Prostate gland (tissue), 2 donors: Measurements from ENCODE around the gene ZNF423. TPM values are rescaled to one million over a fixed set of nuclear protein-coding genes. Genes with fewer than 3 reads are reported as not detected.

Source experiments
- DNase-seq: peaks from one replicate; pipeline ENCODE4 v3.0.0-alpha.2; 2019; ENCODE audit warnings: low spot score
- H3K27ac ChIP-seq, 2 donors: fragments of 200-600 bp; sonication (generic); 2 replicates each; pipeline ENCODE4 v1.5.1; 2017 to 2019
- H3K27me3 ChIP-seq: fragments of 200-600 bp; sonication (generic); replicated peaks from 2 replicates; pipeline ENCODE4 v1.5.1; 2019; ENCODE audit not compliant: insufficient read depth
- H3K36me3 ChIP-seq, 2 donors: fragments of 200-600 bp; sonication (generic); 1 replicate in 1 of 2; 2 replicates in 1 of 2; pipeline versions ENCODE4 v1.5.1 to v1.8.1; 2017 to 2019
- H3K4me1 ChIP-seq: fragments of 200-600 bp; sonication (generic); replicated peaks from 2 replicates; pipeline ENCODE4 v1.5.1; 2019
- H3K4me3 ChIP-seq, 2 donors: fragments of 200-600 bp; sonication (generic); 2 replicates each; pipeline ENCODE4 v1.5.1; 2017 to 2019
- H3K9me3 ChIP-seq: fragments of 200-600 bp; sonication (generic); 2 replicates; pipeline ENCODE4 v1.5.1; 2017
- POLR2A ChIP-seq: fragments of 450-650 bp; IDR thresholded peaks from one replicate; pipeline ENCODE4 v1.6.1; 2016; ENCODE audit warnings: antibody characterized with exemption, mild to moderate bottlenecking
- POLR2AphosphoS5 ChIP-seq: sonication (generic); formaldehyde crosslinking; IDR thresholded peaks from one replicate; pipeline ENCODE4 v1.6.1; 2017; ENCODE audit warnings: antibody characterized with exemption
- WGBS: methylation state at CpG from one replicate; pipeline ENCODE4 v1.1.5; 2018; 5-methylcytosine and 5-hydroxymethylcytosine counted together
- intact Hi-C: fragments of 100-400 bp; cut with DNase I; formaldehyde crosslinking; loops from one replicate; pipeline ENCODE4 v1.14.2; 2022
- total RNA-seq, 2 donors: library from RNA; depleted of rRNA; stranded (reverse); fragments of >200 nt; gene quantifications; one replicate each; pipeline ENCODE4 v1.1.0, GENCODE V29; 2016
- TF ChIP-seq, protein P1 (sequence below), 4 experiments: fragments of 200-600 bp in 2 of 4; fragments of 450-650 bp in 2 of 4; sonication (generic) in 2 of 4; IDR thresholded peaks; 1 replicate in 3 of 4; 2 replicates in 1 of 4; pipeline ENCODE4 v1.5.1; 2016 to 2019; ENCODE audit warnings: antibody characterized with exemption in 4 of 4, mild to moderate bottlenecking in 2 of 4, moderate library complexity in 2 of 4

ZNF423 gene
- total RNA-seq, 2 donors from 2014 or later = 6.1 to 22.7 TPM

DNA sequence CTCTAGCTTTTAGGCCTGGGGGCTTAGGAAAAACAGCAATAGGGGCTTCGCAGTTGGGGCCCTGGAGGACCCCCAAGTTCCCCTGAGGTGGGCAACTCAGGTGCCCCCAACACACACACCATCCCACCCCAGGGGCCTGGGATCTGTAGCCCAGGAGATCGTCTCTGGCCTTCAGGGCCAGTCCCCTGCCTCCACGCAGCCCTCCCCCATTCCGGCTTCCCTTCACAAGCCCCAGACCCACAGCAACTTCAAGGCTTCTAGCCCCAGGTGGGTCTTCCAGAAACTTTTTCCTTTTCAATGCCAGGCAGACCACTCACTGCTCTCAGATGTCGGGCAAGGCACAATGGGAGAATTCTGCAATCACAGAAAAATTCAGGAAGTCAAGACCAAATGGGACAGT is 402.9 kb downstream of the ZNF423 start:
- H3K36me3 ChIP-seq = no peaks in the 10 kb centered on the region
- no peak overlapping the region for H3K4me3 ChIP-seq
- TF ChIP-seq POLR2AphosphoS5 (no peak), POLR2A (no peak)
- TF ChIP-seq, protein P1, sequence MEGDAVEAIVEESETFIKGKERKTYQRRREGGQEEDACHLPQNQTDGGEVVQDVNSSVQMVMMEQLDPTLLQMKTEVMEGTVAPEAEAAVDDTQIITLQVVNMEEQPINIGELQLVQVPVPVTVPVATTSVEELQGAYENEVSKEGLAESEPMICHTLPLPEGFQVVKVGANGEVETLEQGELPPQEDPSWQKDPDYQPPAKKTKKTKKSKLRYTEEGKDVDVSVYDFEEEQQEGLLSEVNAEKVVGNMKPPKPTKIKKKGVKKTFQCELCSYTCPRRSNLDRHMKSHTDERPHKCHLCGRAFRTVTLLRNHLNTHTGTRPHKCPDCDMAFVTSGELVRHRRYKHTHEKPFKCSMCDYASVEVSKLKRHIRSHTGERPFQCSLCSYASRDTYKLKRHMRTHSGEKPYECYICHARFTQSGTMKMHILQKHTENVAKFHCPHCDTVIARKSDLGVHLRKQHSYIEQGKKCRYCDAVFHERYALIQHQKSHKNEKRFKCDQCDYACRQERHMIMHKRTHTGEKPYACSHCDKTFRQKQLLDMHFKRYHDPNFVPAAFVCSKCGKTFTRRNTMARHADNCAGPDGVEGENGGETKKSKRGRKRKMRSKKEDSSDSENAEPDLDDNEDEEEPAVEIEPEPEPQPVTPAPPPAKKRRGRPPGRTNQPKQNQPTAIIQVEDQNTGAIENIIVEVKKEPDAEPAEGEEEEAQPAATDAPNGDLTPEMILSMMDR (IDR thresholded peaks at IDR 0.05) = no peak
- H3K9me3 ChIP-seq = no peaks in the 10 kb centered on the region
- no peaks in the 10 kb centered on the region for H3K4me1 ChIP-seq
- no peak overlapping the region for H3K27ac ChIP-seq
- WGBS = 95% methylated on average over 5 of the region's 5 CpGs
- intact Hi-C loops = no loop called here
- no peak for DNase-seq
- H3K27me3 ChIP-seq = no peaks in the 10 kb centered on the region

DNA sequence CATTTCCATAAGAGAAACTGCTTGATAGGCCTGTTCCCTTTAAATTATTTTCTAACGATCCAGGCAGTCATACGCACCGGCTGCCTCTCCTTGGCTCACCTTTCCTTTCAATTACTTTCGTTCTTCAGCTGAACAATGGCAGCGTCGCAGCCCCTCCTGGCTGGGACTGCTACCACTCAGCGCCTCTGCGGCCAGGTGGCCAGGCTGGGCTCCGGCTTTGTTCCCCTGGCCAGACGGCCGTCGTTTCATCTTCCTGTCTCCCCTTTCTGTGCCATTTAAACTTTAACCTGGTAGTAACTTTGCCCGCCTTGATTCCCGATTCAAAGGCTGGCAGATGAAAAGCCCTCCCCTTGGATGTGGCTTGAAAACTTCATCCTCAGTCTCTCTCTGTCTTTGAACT is 403.3 kb downstream of the ZNF423 start:
- no peak for DNase-seq
- H3K27me3 ChIP-seq = no peaks in the 10 kb centered on the region
- TF ChIP-seq, protein P1 (IDR thresholded peaks at IDR 0.05) = no peak
- no peak for TF ChIP-seq POLR2AphosphoS5
- TF ChIP-seq POLR2A = no peak
- no peak overlapping the region for H3K4me3 ChIP-seq
- intact Hi-C loops = no loop called here
- H3K4me1 ChIP-seq = no peaks in the 10 kb centered on the region
- H3K27ac ChIP-seq = no peak overlapping the region
- WGBS = 33% methylated on average over 14 of the region's 14 CpGs
- H3K9me3 ChIP-seq = no peaks in the 10 kb centered on the region
- H3K36me3 ChIP-seq = no peaks in the 10 kb centered on the region

DNA sequence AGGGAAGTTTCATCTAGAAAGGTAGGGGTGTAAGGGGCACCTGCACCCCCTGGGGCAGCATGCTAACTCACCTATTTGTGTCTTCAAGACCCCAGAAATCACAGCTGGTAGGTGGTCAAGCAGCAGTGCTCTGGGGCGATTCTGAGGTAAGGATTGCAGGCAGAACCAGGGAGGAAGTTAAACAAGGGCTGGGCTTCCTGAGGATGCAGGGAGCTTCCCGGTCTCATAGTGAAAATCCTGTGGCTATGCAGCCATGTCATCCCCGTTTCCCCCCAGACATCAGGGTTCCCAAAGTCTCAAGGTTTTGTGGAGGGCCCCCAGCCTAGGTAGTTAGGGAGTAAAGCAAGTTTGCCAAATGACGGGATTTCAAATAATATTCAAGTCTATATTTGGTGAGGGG is 403.8 kb downstream of the ZNF423 start:
- WGBS = 53% methylated on average over 4 of the region's 4 CpGs
- H3K36me3 ChIP-seq = no peaks in the 10 kb centered on the region
- no peak overlapping the region for H3K27ac ChIP-seq
- no peaks in the 10 kb centered on the region for H3K9me3 ChIP-seq
- no peaks in the 10 kb centered on the region for H3K4me1 ChIP-seq
- TF ChIP-seq POLR2AphosphoS5 (no peak), POLR2A (no peak)
- TF ChIP-seq, protein P1 (IDR thresholded peaks at IDR 0.05) = no peak
- no peak for DNase-seq
- intact Hi-C loops = no loop called here
- H3K27me3 ChIP-seq = no peaks in the 10 kb centered on the region
- no peak overlapping the region for H3K4me3 ChIP-seq

DNA sequence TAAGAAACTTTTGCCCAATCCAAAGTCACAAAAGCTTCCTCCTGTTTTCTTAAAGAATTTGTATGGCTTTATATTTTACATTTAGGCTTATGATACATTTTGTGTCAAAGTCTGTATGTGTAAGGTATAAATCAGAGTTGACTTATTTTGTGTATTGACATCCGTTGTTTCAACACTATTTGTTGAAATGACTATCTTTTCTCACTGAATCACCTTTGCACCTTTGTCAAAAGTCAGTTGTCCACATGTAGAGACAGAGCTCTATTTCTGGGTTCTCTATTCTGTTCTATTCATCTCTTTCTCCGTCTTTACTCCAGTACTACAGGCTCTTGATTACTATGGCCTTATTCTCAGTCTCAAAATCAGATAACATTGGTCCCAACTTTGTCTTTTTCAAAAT is 409.1 kb downstream of the ZNF423 start:
- WGBS = 90% methylated on average over 2 of the region's 2 CpGs
- no peak for TF ChIP-seq POLR2A

DNA sequence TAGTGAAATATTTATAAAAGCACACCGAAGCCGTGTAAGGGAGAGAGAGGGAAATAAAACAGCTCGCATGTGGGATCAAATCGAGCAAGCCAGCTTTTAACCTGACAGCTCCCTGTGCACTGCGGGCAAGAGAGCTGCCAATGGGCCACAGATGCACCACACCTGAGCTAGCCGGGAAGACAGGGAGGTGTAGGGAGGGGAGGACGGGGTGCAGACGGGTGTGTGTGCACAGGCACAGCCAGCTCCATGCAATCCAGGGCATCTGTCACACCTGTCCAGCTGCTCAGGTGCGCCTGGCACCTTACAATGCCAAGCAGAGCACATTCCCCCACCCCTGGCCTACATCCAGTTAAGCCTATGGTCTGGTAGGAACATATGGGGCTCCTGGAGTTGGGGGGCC is 412.3 kb downstream of the ZNF423 start:
- WGBS = 64% methylated on average over 9 of the region's 9 CpGs
- DNase-seq = no peak
- Histone ChIP-seq H3K27ac (no peak overlapping the region), H3K27me3 (no peaks in the 10 kb centered on the region), H3K9me3 (no peaks in the 10 kb centered on the region), H3K4me3 (no peak overlapping the region), H3K4me1 (no peaks in the 10 kb centered on the region), H3K36me3 (no peaks in the 10 kb centered on the region)
- TF ChIP-seq POLR2A (no peak), POLR2AphosphoS5 (no peak)
- intact Hi-C loops = no loop called here

More for the DNA sequence above, 409.1 kb downstream of the ZNF423 start:
- Histone ChIP-seq H3K27me3 (no peaks in the 10 kb centered on the region), H3K4me1 (no peaks in the 10 kb centered on the region), H3K27ac (no peak overlapping the region), H3K4me3 (no peak overlapping the region), H3K9me3 (no peaks in the 10 kb centered on the region), H3K36me3 (no peaks in the 10 kb centered on the region)
- DNase-seq = no peak
- intact Hi-C loops = no loop called here

DNA sequence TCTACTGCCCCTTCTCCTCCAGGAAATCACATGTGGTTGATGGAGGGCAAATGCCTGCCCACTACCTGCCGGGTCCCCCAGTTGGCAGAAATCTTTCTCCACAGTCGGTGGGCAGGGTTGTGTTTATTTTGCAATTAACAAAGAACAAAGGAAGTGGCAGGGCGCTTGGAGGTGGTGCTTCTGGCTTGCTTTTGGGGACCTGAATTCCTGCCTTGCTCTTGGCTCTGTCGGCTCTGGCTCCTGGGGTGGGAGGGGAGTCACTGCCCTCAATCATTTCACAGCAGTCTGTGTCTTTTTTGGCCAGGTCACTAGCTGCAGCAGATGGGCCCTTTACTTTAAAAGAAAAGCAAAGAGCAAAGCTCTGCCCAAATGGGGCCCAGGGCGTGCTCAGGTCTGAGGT is 413.1 kb downstream of the ZNF423 start:
- H3K27ac ChIP-seq = no peak overlapping the region
- intact Hi-C loops = no loop called here
- no peaks in the 10 kb centered on the region for H3K9me3 ChIP-seq
- WGBS = 46% methylated on average over 5 of the region's 5 CpGs
- H3K36me3 ChIP-seq = no peaks in the 10 kb centered on the region
- no peak overlapping the region for H3K4me3 ChIP-seq
- TF ChIP-seq, protein P1 (IDR thresholded peaks at IDR 0.05) = no peak
- TF ChIP-seq POLR2A = no peak
- no peak for TF ChIP-seq POLR2AphosphoS5
- no peaks in the 10 kb centered on the region for H3K4me1 ChIP-seq
- H3K27me3 ChIP-seq = no peaks in the 10 kb centered on the region
- no peak for DNase-seq
